Type B pancreatic cell (in vitro differentiated cells): ENCODE results near the gene JCHAIN. TPM values are rescaled to one million over a fixed set of nuclear protein-coding genes. Genes with fewer than 3 reads are reported as not detected.

Experiments
- DNase-seq: peaks from one replicate; pipeline ENCODE4 v3.0.0; 2021; ENCODE audit warnings: mixed read lengths; ENCODE audit not compliant: unreplicated experiment; ENCODE audit errors: extremely low spot score
- H3K27ac Mint-ChIP-seq: 2 replicates; pipeline ENCODE4 v1.8.0; 2021; ENCODE audit warnings: mild to moderate bottlenecking, mixed read lengths
- H3K27me3 Mint-ChIP-seq: 2 replicates; pipeline ENCODE4 v1.8.0; 2021; ENCODE audit warnings: mixed read lengths
- H3K36me3 Mint-ChIP-seq: 2 replicates; pipeline ENCODE4 v1.8.0; 2021; ENCODE audit warnings: mixed read lengths
- H3K4me1 Mint-ChIP-seq: one replicate; pipeline ENCODE4 v1.8.0; 2021; ENCODE audit warnings: mixed read lengths; ENCODE audit not compliant: unreplicated experiment
- H3K4me3 Mint-ChIP-seq: 2 replicates; pipeline ENCODE4 v1.8.0; 2021; ENCODE audit warnings: mild to moderate bottlenecking, mixed read lengths
- H3K9me3 Mint-ChIP-seq: 2 replicates; pipeline ENCODE4 v1.8.0; 2021; ENCODE audit warnings: mixed read lengths
- CTCF ChIP-seq: fragments of 200-600 bp; sonication (generic); conservative IDR thresholded peaks from 2 replicates; pipeline ENCODE4 v1.5.0; 2021; ENCODE audit warnings: antibody characterized with exemption, mild to moderate bottlenecking
- total RNA-seq: library from RNA; stranded (reverse); gene quantifications from 2 replicates; pipeline ENCODE4 v1.2.1, GENCODE V29; 2021; ENCODE audit warnings: low replicate concordance

The JCHAIN gene
- total RNA-seq, 1 donor from 2014 or later = not detected

GRCh38 chr4:70640192-70640591 lies 26.1 kb downstream of the JCHAIN start:
- no peak for TF ChIP-seq CTCF
- no peak for DNase-seq
- Mint-ChIP-seq H3K27ac (no peak overlapping the region), H3K36me3 (no peaks in the 10 kb centered on the region), H3K9me3 (no peaks in the 10 kb centered on the region), H3K27me3 (no peaks in the 10 kb centered on the region), H3K4me1 (peaks cover 3% of the 10 kb centered on the region), H3K4me3 (no peak overlapping the region)

GRCh38 chr4:70637239-70637913 lies 28.9 kb downstream of the JCHAIN start:
- Mint-ChIP-seq H3K9me3 (no peaks in the 10 kb centered on the region), H3K4me1 (peaks cover 3% of the 10 kb centered on the region), H3K27me3 (no peaks in the 10 kb centered on the region), H3K36me3 (no peaks in the 10 kb centered on the region), H3K4me3 (no peak overlapping the region), H3K27ac (peak overlapping the region; percentile 57)
- no peak for DNase-seq
- no peak for TF ChIP-seq CTCF

- peaks cover 8% of the 10 kb centered on the region for H3K4me1 Mint-ChIP-seq
- H3K4me3 Mint-ChIP-seq = no peak overlapping the region
- no peaks in the 10 kb centered on the region for H3K9me3 Mint-ChIP-seq
- H3K27me3 Mint-ChIP-seq = no peaks in the 10 kb centered on the region
- TF ChIP-seq CTCF = no peak
- H3K36me3 Mint-ChIP-seq = no peaks in the 10 kb centered on the region
- H3K27ac Mint-ChIP-seq = no peak overlapping the region
- no peak for DNase-seq
These were observed 31.8 kb downstream of the JCHAIN start for GRCh38 chr4:70634482-70634881.

- no peaks in the 10 kb centered on the region for H3K36me3 Mint-ChIP-seq
- H3K4me1 Mint-ChIP-seq = peaks cover 4% of the 10 kb centered on the region
- H3K27ac Mint-ChIP-seq = no peak overlapping the region
- DNase-seq = no peak
- H3K27me3 Mint-ChIP-seq = no peaks in the 10 kb centered on the region
- TF ChIP-seq CTCF = no peak
- H3K9me3 Mint-ChIP-seq = no peaks in the 10 kb centered on the region
- no peak overlapping the region for H3K4me3 Mint-ChIP-seq
These were observed 34.3 kb downstream of the JCHAIN start for GRCh38 chr4:70632028-70632427.

- no peak for TF ChIP-seq CTCF
- H3K4me3 Mint-ChIP-seq = no peak overlapping the region
- no peaks in the 10 kb centered on the region for H3K27me3 Mint-ChIP-seq
- H3K4me1 Mint-ChIP-seq = peaks cover 4% of the 10 kb centered on the region
- H3K36me3 Mint-ChIP-seq = no peaks in the 10 kb centered on the region
- DNase-seq = no peak
- H3K9me3 Mint-ChIP-seq = no peaks in the 10 kb centered on the region
- H3K27ac Mint-ChIP-seq = no peak overlapping the region
These were observed 36.1 kb downstream of the JCHAIN start for GRCh38 chr4:70630162-70630561.
